ENCODE results near the gene INTS2.
"Not testable (repeated sequence)": the region's sequence is repeated elsewhere in the genome, so short reads cannot be mapped to it uniquely, and the experiment has no call there.

The INTS2 gene

GRCh38 chr17:61863801-61864126 is 64.0 kb downstream of the INTS2 start:
- no peak for TF ChIP-seq CTCF (IDR thresholded peaks at IDR 0.05; ENCODE audit: insufficient read depth, missing control alignments)
- FAIRE-seq, result no peak

GRCh38 chr17:61862975-61863800 is 64.6 kb downstream of the INTS2 start, which contains the start of gene BRIP1:
TSS of gene BRIP1 (minus strand) at chr17:61863528. CDS start at chr17:61861539, 1,989 bp downstream.
- FAIRE-seq (no peak), DNase-seq (ENCODE audit: insufficient read length, low spot score) (peak; percentile 72)
- TF ChIP-seq CTCF (IDR thresholded peaks at IDR 0.05; ENCODE audit: insufficient read depth, missing control alignments), result no peak

More at GRCh38 chr17:61863801-61864126, 64.0 kb downstream of the INTS2 start:
- DNase-seq (ENCODE audit: insufficient read length, low spot score), result no peak

DNA sequence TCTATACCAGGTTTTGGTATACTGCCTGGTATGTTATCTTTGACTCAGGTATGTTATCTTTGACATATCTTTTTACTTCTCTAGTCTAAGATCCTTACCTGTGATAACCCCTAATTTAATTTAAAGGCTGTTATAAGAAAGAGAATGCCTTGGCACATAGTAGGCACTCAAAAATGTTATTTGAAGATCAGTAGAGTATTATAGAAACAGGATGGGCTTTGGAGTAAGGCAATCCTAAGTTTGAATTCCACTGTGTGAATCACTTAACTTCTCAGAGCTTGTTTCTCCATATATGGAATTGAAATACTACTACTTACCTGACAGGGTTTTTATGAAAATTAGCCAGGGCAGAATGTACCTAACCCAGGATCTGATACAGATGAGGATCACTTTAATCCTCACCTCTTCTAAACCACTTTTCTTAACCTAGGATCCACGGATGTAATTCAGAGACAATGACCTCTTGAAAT is 65.6 kb downstream of the INTS2 start:
- no peak for FAIRE-seq

DNA sequence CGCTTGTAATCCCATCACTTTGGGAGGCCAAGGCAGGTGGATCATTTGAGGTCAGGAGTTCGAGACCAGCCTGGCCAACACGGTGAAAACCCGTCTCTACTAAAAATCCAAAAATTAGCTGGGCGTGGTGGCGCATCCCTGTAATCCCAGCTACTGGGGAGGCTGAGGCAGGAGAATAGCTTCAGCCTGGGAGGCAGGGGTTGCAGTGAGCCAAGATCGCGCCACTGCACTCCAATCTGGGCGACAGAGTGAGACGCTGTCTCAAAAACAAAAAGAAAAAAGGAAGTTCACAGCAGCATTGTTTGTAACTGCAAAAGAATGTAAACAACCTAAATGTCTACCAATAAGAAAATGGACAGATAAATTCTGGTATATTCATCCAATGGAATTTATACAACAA is 67.4 kb downstream of the INTS2 start:
- not testable (repeated sequence) for FAIRE-seq; DNase-seq (ENCODE audit: insufficient read length, low spot score)

More for the DNA sequence above, 65.6 kb downstream of the INTS2 start:
- DNase-seq (ENCODE audit: insufficient read length, low spot score), result no peak
- no peak for TF ChIP-seq CTCF (IDR thresholded peaks at IDR 0.05; ENCODE audit: insufficient read depth, missing control alignments)

GRCh38 chr17:61856035-61856434 is 71.7 kb downstream of the INTS2 start:
- TF ChIP-seq CTCF (IDR thresholded peaks at IDR 0.05; ENCODE audit: insufficient read depth, missing control alignments), result no peak
- no peak for DNase-seq (ENCODE audit: insufficient read length, low spot score)
- FAIRE-seq, result no peak

DNA sequence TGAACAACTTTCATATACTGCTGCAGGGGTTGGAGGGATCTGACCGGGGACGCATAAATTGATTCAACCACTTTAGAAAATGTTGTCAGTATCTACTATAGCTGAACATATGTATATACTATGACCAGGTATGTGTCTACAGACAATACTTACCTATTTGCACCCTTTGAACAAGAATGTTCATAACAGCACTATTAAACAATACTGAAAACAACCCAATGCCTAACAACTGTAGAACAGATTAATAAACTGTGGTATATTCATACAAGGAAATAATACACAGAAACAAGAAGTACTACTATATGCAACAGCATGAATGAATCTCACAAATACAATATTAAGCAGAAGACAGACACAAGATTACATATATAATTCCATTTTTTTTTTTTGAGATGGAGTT is 74.9 kb downstream of the INTS2 start:
- DNase-seq (ENCODE audit: insufficient read length, low spot score), result no peak
- no peak for FAIRE-seq
- no peak for TF ChIP-seq CTCF (IDR thresholded peaks at IDR 0.05; ENCODE audit: insufficient read depth, missing control alignments)

DNA sequence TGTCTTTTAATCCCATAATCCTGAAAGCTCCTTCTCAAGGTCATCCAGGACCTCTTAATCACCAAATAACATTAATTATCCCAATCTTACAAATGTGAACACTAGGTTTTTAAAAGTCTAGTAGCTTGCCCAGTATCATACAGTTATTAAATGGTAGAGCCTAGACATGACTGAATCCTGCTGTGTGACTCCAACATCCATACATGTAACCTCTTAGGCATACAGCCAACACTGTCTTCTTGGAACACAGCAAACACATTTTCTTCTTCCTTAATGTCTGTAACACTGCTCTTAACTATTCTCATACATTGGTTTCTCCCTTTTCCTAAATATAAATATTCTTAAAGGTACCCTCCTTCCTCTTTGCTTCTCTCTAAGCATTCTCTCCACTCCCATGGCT is 78.1 kb downstream of the INTS2 start:
- DNase-seq (ENCODE audit: insufficient read length, low spot score), result peak; percentile 21
- TF ChIP-seq CTCF (IDR thresholded peaks at IDR 0.05; ENCODE audit: insufficient read depth, missing control alignments), result no peak
- FAIRE-seq, result peak; percentile 58

All from D721Med (cell line).